Nucleus accumbens (tissue), 56 donors: ENCODE measurements around the gene YARS1.

Source experiments
- DNase-seq, 56 donors: peaks; one replicate each; lab custom pipeline; 2025; lab: John Stamatoyannopoulos, UW

Gene YARS1

DNA sequence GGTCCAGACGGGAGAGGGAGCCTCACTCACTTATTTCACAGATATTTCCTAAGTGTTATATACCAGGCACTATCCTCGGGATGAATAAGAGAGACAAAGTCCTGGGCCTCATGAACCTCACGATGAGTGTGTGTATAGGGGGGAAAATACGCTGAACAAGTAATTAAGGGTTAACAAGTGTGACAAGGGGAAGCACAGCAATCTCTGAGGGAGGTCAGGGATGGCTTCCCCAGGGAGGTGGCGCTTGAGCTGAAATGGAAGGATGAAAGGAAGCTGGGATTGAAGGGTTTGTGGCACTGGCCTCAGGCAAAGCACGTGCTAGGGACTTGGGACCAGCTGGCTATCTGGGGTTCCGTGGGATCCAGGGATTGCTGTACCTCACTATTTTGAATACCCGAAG lies 68.2 kb downstream of the YARS1 start:
- DNase-seq, result no peak

DNA sequence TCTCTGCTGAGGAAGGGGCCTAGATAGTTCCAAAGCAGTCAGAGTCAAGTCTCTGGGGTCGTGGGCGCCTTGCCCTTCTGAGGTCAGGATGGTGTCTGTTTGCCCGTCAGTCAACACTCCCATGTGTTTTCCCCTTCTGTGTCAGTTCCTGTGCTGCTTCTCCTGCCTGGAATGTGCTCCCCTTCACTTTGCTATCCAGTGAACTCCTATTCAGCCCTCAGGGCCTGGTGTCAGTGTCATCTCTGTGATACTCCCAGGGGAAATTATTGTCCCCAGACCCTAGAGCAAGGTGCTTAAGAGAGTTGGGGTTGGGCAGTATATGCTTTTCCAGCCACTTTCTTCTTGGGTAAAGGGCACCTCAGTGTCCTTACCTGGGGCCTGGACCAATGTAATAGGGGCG lies 68.8 kb downstream of the YARS1 start:
- DNase-seq, result no peak

DNA sequence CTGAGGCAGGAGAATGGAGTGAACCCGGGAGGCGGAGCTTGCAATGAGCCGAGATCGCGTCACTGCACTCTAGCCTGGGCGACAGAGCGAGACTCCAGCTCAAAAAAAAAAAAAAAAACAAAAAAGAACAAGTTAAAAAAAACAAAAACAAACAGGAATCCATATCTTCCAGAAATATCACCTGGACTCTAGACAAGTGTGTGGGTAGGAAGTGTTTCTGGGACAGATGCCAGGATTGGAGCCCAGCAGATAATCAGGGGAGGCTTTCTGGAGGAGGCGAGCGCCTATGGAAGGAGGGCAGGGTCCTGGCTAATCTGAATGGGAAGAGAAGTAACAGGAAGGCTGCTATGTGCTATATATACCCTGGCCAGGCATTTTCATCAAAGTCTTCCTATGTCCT lies 71.0 kb downstream of the YARS1 start:
- no peak for DNase-seq

DNA sequence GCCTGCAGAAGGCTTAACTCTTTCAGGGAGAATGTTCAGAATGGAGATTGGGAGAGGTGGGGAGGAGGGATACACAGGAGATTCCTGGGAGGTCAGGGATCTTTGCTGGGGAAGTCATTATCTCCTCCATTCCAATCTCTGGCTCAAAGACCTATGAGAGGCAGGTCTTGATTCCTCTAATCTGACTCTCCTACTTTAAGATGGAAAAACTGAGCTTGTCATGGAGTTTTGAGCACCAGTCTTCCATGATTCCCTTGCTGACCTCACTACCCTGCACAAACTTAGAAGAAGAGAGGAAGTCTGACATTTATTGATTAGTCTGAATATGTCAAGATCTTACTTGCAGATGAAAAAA lies 73.1 kb downstream of the YARS1 start:
- no peak for DNase-seq

DNA sequence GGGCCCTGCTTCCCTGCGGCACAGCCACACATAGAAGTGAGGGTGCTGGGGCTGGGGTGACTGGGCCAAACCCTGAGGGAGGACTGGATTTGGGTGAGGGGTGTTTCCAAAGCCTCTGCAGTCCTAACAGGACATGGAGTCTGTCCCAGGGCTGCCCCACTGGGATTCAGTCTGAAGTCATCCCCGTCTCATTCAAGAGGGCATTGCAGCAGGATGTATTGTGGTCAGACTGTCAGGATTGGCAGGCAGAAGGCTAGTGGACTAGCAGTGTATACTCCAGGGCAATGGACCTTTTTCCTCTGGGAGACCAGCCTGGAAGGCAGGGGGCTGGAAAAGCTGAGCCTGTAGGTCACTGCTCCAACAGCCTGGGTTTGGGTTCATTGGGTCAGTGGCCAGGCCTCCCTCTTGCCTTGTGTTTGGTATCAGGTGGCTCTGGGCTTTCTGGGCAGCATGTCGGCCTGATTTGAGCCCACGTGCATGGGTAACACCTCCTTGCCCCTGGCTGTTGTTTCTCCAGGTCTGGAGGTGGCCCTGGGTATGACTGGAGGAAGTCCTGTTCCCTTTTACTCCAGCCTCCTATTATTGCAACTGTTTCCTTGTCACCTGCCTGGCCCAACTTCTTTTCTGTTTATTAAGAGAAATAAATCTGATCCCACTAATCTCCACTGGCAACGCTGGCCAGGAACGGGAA lies 73.6 kb downstream of the YARS1 start:
- DNase-seq, result no peak

DNA sequence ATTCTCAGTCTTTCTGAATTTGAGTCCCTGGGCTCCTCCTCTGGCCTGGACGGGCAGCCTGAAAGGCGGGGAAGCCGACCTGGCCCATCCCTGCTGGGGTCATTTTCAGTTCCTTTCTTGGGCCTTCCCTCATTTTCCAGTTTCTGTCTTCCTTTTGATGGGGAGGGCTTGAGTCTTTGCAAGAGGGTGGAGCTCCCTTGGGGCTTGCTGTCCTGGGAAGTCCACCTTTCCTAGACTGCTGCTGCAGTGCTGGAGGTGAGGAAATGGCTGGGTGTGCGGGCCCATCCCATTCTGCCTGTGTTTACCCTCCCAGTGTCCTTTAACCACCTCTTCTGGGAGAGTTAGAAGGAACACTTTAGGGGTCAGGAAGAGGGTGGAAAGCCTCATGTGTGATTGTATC lies 74.2 kb downstream of the YARS1 start:
- DNase-seq, result peak in 1 of 56 donors; percentile 12

DNA sequence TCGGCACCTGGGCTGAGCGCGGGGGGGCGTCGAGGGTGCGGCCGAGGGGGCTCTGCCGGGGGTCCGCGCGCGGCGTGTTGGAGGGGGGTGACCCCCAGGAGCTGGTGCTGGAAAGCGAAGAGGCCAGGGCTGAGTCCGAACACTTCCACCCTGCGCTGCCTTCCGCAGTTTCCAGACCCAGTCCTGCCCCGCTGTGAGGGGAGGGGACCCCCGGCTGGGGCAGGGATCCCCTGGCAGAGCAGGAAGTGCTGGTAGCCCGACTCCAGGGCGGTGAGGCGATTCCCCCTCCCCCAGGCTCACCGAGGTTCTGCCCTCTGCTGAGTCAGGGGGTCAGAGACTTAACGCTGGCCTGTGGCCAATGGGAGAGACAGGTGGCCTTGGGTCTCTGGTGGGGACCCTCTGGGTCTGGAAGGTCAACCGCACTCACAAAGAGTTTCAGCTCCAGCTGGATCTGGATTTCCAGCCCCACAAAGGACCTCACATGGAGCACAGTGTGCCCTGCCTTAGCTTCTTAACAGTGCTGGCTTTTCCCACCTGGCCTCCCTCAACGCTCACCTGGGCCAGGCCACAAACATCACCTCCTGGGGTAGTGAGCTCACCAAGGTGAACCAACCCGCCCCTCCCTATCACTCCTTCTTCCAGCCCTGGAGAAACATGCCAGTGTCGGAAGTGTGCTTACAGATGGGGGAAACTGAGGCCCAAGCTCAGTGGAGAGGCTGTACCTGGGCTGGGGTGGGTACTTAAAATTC lies 74.8 kb downstream of the YARS1 start:
- no peak for DNase-seq

DNA sequence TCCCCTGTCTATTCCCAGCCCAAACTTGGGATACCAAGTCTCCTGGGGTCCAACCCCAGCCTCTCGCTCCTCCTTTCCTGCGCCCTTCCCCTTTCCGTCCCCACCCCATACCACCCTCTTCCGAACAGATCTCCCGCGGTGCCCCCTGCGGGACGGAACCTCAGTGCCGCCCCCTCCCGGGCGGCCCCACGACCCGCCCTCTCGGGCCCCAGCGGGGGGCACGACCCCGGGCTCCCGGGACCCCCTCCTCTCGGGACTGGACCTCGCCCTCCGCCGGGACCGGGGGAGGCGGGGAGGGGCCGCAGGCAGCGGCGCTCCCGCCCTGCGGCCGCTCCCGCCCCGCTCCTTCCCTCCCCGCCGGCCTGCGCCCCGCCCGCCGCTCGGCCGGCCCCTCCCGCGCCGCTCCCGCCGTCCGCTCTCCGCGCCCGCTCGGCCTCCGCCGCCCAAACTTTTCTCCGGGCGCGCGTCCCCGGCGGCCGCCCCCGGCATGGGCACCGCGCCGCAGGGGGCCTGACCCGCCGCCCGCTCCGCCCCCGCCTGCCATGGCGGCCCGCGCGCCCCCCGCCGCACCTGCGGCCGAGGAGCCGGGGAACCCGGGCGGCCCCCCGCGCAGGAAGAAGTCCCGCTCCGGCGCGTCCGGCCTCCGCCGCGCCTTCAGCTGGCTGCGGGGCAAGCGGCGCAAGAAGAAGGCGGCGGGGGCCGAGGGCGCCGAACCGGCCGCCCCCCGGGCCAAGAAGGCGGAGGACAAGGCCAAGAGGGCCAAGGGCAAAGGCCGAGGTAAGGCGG lies 75.6 kb downstream of the YARS1 start:
- peak in 1 of 56 donors; percentile 20 for DNase-seq

DNA sequence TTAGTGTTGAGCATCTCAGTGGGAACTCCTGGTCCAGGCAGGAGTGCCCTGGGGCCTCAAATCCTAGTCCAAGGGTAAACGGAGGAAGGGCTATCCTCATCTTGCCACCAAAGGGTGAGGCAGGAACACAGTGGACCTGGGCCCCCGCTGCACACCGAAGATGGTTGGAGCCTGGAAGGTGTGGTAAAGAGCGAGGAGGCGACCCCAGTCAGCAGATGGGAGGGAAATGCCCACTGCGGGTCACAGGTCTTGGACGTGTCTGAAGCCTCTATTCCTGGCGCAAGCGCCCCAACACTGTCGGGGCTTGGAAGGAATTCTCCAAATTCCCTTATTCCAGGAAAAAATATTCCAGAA lies 76.1 kb downstream of the YARS1 start:
- no peak for DNase-seq

DNA sequence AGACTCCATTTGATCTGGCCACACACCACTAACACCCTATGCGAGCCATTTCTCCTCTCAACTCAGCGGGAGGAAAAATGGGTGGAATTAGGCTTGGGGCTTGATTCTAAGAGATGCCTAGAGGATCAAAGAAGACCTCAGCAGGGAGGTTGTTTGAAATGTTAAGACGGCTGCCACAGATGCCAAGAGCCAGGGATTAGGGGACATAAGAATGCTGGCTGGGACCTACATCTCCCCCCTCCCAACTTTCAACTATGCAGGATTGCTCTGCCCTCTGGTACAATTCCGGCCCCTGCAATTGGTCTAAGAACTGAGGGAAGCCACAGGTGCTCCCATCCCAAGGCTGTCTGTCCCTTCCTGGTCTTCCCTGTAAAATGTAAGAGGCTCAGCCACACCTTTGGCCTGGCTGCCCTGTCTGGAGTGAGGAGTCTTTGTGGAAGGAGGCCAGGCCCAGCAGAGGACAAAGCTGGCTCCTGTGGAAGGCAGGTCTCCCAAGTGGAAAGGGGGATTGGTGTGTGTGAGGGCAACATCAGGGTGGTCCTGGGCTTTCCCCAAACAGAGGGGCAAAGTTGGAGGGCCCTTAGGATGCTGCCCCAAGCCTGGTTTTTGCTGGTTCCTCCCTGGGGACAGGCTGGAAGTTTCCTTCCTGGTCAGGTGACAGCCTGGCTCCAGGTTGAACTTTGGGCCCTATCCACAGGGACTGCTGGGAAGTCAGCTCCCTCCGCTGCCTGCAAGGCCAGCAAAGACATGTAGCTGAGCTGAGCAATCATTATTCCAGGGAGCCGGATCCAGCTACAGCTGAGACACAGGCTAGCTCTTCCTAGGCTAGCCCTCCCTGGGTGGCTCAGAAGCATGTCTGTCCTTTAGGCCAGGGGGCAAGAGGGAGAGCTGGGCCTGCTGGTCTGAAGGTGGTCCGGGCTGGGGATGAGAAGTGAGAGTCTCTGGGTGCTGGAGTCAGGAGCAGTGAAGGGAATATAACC lies 80.1 kb downstream of the YARS1 start:
- no peak for DNase-seq

DNA sequence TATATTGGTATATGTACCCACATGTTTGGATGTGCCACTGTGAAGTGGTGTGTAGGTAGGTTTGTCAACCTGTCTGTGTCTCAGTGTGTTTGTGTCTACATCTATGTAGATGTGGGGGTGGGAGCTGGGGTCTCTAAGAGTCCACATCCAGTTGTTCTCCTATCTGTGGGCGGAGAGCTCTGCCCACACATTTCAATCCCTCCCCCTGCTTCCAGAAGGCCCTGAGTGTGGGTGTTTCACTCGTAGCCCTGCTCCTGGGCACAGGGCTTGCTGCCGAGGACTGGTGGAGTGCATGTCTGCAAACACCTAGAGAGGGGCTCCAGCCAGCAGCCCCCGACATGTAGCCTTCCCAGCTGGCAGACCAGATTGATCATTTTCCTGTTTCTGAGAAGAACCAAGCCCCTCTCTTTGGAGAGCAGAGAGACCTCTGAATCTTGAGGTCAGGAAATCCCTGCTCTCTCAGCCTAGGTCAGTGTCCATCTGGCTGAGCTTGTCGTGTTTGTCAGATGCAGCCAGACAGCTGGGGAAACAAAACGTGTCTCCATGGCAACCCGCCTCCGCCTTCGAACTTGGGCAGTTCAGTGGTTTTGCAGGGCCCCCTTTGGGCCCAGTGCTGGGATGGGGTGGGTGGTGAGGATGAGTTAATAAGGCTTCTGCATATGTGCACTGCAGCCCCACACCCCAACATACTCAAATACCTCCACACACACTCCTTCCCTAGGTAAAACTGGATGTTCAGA lies 83.4 kb downstream of the YARS1 start:
- no peak for DNase-seq

DNA sequence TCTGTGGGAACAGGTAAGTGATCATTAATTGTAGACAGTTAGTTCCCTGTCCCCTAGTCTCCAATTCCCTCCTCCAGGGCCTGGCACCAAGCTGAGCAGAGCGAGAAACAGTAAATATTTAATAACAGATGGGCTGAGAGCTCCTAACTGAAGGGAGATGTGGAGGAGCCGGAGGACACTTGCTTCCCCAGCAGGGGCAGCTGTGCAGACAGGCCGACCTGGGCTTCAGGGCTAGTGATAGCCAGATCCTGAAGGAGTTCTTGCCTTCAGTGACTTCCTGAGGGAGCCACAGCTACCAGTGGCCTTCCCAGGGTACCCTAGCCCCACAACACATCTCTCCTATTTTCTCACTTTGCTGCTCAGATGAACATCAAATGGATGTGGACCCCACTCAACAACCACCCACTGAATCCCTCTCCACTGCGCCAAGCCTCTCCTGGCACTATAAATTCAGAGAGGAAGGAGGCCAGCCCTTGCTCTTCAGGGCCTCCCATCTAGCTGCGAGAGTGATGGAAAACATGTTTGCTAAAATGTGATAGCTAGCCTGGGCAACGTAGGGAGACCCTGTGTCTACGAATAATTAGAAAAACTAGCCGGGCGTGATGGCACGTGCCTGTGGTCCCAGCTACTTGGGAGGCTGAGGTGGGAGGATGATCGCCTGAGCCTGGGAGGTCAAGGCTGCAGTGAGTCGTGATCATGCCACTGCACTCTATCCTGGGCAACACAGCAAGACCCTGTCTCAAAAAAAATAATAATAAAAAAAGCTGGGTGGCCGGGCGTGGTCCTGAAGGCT lies 87.7 kb downstream of the YARS1 start:
- no peak for DNase-seq

DNA sequence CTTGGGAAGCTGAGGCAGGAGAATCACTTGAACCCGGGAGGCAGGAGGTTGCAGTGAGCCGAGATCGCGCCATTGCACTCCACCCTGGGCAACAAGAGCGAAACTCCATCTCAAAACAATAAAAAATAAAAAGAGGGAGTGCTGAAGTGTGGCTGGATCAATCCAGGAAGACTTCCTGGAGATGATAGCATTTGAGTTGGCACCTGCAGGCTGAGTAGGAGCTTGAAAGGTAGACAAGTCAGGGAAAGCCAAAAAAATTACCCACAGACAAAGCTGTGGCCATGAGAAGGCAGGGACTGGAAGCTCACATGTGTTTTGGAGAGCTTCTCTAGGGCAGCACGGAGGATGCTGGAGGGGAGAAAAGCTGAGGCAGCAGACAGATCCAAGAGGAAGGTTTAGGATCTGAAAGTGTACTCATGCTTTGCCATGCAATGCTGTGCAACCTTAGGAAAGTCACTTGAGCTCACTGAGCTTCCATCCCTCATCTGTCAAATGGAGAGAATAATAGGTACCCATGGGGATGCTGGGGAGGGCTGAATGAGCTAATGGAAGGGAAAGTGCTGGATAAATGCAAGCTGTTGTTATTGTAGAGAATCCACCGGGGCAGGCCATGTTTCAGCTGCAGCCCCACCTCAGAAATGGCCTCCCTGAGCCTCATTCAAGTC lies 88.6 kb downstream of the YARS1 start:
- no peak for DNase-seq

DNA sequence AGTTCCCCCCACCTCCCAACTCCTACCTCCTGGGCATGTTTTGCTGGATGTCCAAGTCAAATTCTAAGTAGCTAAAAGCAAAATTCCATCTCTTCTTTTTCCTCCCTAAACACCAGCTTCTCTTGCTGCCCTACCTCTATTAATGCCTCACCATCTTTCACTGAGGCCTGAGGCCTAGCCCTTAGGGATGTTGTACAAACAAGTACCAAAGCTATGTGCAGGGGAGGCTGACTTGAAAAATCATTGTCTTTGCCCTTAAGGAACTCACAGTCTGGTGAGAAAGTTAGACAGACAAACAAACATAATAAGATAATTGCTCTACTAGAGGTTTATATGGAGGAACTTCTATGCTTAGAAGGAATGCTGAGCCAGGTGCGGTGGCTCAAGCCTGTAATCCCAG lies 89.3 kb downstream of the YARS1 start:
- DNase-seq, result no peak

DNA sequence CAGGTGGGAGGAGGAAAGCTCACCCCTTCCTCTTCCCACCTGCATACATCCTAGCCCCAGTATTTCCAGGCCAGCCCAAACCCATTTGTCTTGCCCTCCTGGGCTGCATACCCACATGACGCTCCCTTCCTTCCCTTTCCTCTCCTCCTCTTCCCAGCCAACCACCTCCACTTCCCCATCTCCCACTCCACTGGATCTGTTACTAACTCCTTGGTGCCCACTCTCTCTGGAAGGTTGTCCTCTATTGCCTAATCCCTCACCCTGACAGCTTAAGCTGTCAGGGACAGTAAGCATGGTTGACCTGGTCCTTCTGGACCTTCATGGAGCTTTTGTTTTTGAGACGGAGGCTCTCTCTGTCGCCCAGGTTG lies 91.6 kb downstream of the YARS1 start:
- DNase-seq, result no peak
